Measurements from ENCODE around the gene SMURF1. TPM values are rescaled to one million over a fixed set of nuclear protein-coding genes. Genes with fewer than 3 reads are reported as not detected.

The SMURF1 gene
- total RNA-seq, 4 donors from 2014 or later: 26.8 to 44.7 (median 31.5) TPM

DNA sequence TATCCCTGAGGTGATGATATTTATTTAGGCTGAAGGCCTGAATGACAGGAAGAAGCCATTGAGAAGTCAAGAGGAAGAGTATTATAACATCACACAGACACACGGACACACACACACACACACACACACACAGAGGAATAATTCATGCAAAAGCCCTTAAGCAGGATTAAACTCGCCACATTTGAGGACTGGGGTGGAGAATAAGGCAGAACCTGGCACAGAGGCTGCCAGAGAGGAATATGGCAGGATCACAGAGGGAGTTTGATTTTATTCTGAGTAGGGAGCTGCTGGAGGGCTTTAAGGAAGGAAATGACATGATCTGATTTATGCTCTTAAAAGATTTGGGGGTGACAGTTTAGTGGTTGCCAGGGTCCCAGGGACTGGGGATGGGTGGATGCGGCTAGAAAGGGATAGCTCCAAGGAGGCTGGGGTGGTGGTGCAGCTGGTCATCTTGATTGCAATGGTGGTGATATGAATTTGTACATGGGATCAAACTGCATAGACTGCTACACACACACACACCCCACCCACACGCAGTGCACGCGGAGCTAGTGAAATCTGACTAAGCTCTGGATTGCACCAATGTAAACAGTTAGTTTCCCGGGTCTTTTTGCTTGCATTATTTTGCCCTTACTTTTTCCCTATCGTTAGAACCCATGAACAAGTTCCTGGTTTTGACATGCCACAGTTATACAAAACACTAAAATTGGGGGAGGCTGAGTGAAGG is 11.2 kb downstream of the SMURF1 start:
- WGBS, 2 donors: 62 to 69% methylated on average over 8 of the region's 8 CpGs
- TF ChIP-seq POLR2A (IDR thresholded peaks at IDR 0.05): no peak
- TF ChIP-seq, protein P1, sequence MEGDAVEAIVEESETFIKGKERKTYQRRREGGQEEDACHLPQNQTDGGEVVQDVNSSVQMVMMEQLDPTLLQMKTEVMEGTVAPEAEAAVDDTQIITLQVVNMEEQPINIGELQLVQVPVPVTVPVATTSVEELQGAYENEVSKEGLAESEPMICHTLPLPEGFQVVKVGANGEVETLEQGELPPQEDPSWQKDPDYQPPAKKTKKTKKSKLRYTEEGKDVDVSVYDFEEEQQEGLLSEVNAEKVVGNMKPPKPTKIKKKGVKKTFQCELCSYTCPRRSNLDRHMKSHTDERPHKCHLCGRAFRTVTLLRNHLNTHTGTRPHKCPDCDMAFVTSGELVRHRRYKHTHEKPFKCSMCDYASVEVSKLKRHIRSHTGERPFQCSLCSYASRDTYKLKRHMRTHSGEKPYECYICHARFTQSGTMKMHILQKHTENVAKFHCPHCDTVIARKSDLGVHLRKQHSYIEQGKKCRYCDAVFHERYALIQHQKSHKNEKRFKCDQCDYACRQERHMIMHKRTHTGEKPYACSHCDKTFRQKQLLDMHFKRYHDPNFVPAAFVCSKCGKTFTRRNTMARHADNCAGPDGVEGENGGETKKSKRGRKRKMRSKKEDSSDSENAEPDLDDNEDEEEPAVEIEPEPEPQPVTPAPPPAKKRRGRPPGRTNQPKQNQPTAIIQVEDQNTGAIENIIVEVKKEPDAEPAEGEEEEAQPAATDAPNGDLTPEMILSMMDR (IDR thresholded peaks at IDR 0.05): no peak
- H3K4me3 ChIP-seq (ENCODE audit: low read depth, poor library complexity, severe bottlenecking): no peak overlapping the region
- intact Hi-C loops (cut with DNase I; ENCODE audit: low total_unique reads): no loop called here
- no peak for DNase-seq (ENCODE audit: low spot score in 2 of 2)

DNA sequence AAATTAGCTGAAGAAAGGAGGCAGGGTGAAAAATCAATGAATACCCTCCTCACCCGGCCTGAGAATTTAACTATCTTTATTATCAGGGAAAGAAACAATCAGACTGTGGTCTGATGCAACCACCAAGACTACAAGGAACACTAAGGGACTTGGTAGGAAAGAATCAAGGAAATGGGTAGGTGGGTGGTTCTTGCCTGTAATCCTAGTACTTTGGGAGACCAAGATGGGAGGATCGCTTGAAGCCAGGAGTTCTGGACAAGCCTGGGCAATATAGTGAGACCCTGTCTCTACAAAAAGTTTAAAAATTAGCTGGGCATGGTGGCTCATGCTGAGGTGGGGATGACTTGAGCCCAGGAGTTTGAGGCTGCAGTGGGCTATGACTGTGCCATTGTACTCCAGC is 12.6 kb downstream of the SMURF1 start:
- intact Hi-C loops (cut with DNase I; ENCODE audit: low total_unique reads): no loop called here
- H3K4me3 ChIP-seq (ENCODE audit: low read depth, poor library complexity, severe bottlenecking): no peak overlapping the region
- DNase-seq (ENCODE audit: low spot score in 2 of 2): no peak
- WGBS, 2 donors: 91 to 94% methylated on average over 2 of the region's 2 CpGs
- TF ChIP-seq POLR2A (IDR thresholded peaks at IDR 0.05): no peak
- TF ChIP-seq, protein P1 (IDR thresholded peaks at IDR 0.05): no peak

DNA sequence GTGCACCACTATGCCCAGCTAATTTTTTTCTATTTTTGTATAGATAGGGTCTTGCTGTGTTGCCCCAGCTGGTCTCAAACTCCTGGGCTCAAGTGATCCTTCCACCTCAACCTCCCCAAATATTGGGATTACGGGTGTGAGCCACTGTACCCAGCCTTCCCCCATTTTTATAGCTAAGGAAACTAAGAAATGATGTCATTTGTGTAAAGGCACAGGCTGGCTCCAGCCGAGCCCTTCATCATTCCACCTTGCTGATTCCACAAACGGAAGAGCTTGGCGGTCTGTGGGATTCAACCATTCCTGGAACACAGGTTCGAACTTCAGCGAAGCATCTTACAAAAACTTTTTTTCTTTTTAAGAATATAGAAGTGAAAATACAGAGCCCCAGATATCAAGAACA is 14.4 kb downstream of the SMURF1 start:
- TF ChIP-seq, protein P1 (IDR thresholded peaks at IDR 0.05): no peak
- no peak for DNase-seq (ENCODE audit: low spot score in 2 of 2)
- 88 to 89% methylated on average over 6 of the region's 6 CpGs for WGBS, 2 donors
- H3K4me3 ChIP-seq (ENCODE audit: low read depth, poor library complexity, severe bottlenecking): no peak overlapping the region
- intact Hi-C loops (cut with DNase I; ENCODE audit: low total_unique reads): no loop called here

GRCh38 chr7:99129001-99129400 is 14.9 kb downstream of the SMURF1 start:
- WGBS, 2 donors: 56 to 67% methylated on average over 3 of the region's 3 CpGs
- intact Hi-C loops (cut with DNase I; ENCODE audit: low total_unique reads): no loop called here
- DNase-seq (ENCODE audit: low spot score in 2 of 2): no peak
- TF ChIP-seq POLR2A (IDR thresholded peaks at IDR 0.05): no peak
- TF ChIP-seq, protein P1 (IDR thresholded peaks at IDR 0.05): no peak
- no peak overlapping the region for H3K4me3 ChIP-seq (ENCODE audit: low read depth, poor library complexity, severe bottlenecking)

GRCh38 chr7:99128076-99128950 is 15.6 kb downstream of the SMURF1 start:
- intact Hi-C loops (cut with DNase I; ENCODE audit: low total_unique reads): no loop called here
- H3K4me3 ChIP-seq (ENCODE audit: low read depth, poor library complexity, severe bottlenecking): no peak overlapping the region
- no peak for TF ChIP-seq POLR2A (IDR thresholded peaks at IDR 0.05)
- TF ChIP-seq, protein P1 (IDR thresholded peaks at IDR 0.05): no peak

More at GRCh38 chr7:99128076-99128950, 15.6 kb downstream of the SMURF1 start:
- DNase-seq (ENCODE audit: low spot score in 2 of 2): no peak
- WGBS, 2 donors: 41 to 49% methylated on average over 11 of the region's 11 CpGs
